ENCODE results near the gene MYH10.

- no peak for TF ChIP-seq JUND (IDR thresholded peaks at IDR 0.05)
- TF ChIP-seq TAF1 (conservative IDR thresholded peaks at IDR 0.05) = no peak
- TF ChIP-seq CTCF (IDR thresholded peaks at IDR 0.05; ENCODE audit: low read depth, low read length, missing input control) = no peak
- TF ChIP-seq ATF3 (IDR thresholded peaks at IDR 0.05) = no peak
Measured at GRCh38 chr17:8487743-8488142, 142.8 kb downstream of the MYH10 start.

All from liver (tissue), 3 donors.